Sigmoid colon (tissue), 4 donors: ENCODE results near the gene POLK.

Source experiments
- EP300 ChIP-seq, 4 donors: sonication (generic); formaldehyde crosslinking; IDR thresholded peaks; one replicate each; pipeline ENCODE4 v1.6.1; 2017; ENCODE audit warnings: antibody characterized with exemption in 4 of 4
- POLR2A ChIP-seq, 2 donors: fragments of 450-650 bp; IDR thresholded peaks; one replicate each; pipeline ENCODE4 v1.6.1; 2016; ENCODE audit warnings: antibody characterized with exemption in 2 of 2, mild to moderate bottlenecking in 2 of 2, moderate library complexity in 2 of 2
- POLR2AphosphoS5 ChIP-seq, 4 donors: sonication (generic); formaldehyde crosslinking; IDR thresholded peaks; one replicate each; pipeline ENCODE4 v1.6.1; 2017; ENCODE audit warnings: antibody characterized with exemption in 4 of 4
- TF ChIP-seq, protein P1 (sequence below), 4 experiments: fragments of 450-650 bp in 3 of 4; fragments of 200-600 bp in 1 of 4; IDR thresholded peaks; one replicate each; pipeline ENCODE4 v1.5.1; 2016 to 2019; ENCODE audit warnings: antibody characterized with exemption in 4 of 4, mild to moderate bottlenecking in 3 of 4, moderate library complexity in 2 of 4

DNA sequence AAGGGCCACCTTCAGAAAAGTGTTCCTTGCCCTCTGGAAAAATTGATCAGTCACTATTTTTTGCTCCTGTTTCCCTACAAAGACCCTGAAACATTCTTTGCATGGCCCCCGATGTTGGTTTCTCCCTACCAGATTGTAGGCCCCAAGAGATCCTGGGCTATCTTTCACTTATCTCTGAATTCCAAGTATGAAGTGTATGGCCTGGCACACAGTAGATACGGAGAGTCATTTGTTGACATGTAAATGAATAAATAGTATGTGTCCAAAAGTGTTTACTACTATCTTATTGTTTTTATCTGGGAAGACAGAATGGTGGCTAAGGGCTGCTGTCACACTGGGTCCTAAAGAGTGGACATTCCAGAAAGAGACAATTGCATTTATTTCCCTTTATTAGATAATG lies 92.1 kb downstream of the POLK start:
- no peak for TF ChIP-seq POLR2AphosphoS5 (IDR thresholded peaks at IDR 0.05)
- TF ChIP-seq EP300 (IDR thresholded peaks at IDR 0.05), result no peak
- TF ChIP-seq, protein P1, sequence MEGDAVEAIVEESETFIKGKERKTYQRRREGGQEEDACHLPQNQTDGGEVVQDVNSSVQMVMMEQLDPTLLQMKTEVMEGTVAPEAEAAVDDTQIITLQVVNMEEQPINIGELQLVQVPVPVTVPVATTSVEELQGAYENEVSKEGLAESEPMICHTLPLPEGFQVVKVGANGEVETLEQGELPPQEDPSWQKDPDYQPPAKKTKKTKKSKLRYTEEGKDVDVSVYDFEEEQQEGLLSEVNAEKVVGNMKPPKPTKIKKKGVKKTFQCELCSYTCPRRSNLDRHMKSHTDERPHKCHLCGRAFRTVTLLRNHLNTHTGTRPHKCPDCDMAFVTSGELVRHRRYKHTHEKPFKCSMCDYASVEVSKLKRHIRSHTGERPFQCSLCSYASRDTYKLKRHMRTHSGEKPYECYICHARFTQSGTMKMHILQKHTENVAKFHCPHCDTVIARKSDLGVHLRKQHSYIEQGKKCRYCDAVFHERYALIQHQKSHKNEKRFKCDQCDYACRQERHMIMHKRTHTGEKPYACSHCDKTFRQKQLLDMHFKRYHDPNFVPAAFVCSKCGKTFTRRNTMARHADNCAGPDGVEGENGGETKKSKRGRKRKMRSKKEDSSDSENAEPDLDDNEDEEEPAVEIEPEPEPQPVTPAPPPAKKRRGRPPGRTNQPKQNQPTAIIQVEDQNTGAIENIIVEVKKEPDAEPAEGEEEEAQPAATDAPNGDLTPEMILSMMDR (IDR thresholded peaks at IDR 0.05), result no peak
- TF ChIP-seq POLR2A (IDR thresholded peaks at IDR 0.05), result no peak
